GM19397 (cell line): ENCODE data around the gene RYR2.

Experiments used
- ATAC-seq: cut with Tn5 transposase; IDR thresholded peaks from one replicate; pipeline ENCODE4 v1.9.1; 2021; ENCODE audit warnings: mild to moderate bottlenecking, moderate library complexity; ENCODE audit not compliant: unreplicated experiment

The RYR2 gene

GRCh38 chr1:237187842-237188241 lies 145.9 kb downstream of the RYR2 start:
- ATAC-seq: no peak

- no peak for ATAC-seq
These were observed 149.4 kb downstream of the RYR2 start for GRCh38 chr1:237191403-237191802.

- ATAC-seq: no peak
These were observed 155.8 kb downstream of the RYR2 start for GRCh38 chr1:237197470-237198425.

- ATAC-seq: no peak
These were observed 157.0 kb downstream of the RYR2 start for GRCh38 chr1:237199026-237199425.

- ATAC-seq: no peak
These were observed 159.2 kb downstream of the RYR2 start for GRCh38 chr1:237201155-237201554.

GRCh38 chr1:237204841-237205240 lies 162.9 kb downstream of the RYR2 start:
- no peak for ATAC-seq

GRCh38 chr1:237205400-237206064 lies 163.5 kb downstream of the RYR2 start:
- ATAC-seq: no peak

GRCh38 chr1:237206065-237206414 lies 164.1 kb downstream of the RYR2 start:
- no peak for ATAC-seq

- no peak for ATAC-seq
These were observed 169.0 kb downstream of the RYR2 start for GRCh38 chr1:237211031-237211430.

- ATAC-seq: no peak
These were observed 169.6 kb downstream of the RYR2 start for GRCh38 chr1:237211540-237211939.

- ATAC-seq: no peak
These were observed 178.0 kb downstream of the RYR2 start for GRCh38 chr1:237219751-237220642.

GRCh38 chr1:237223419-237223818 lies 181.4 kb downstream of the RYR2 start:
- ATAC-seq: no peak

- ATAC-seq: no peak
These were observed 184.4 kb downstream of the RYR2 start for GRCh38 chr1:237226177-237226944.

- ATAC-seq: no peak
These were observed 185.5 kb downstream of the RYR2 start for GRCh38 chr1:237227476-237227875.

GRCh38 chr1:237228421-237228820 lies 186.4 kb downstream of the RYR2 start:
- ATAC-seq: no peak

GRCh38 chr1:237229333-237229732 lies 187.3 kb downstream of the RYR2 start:
- no peak for ATAC-seq

GRCh38 chr1:237232501-237232900 lies 190.5 kb downstream of the RYR2 start:
- ATAC-seq: no peak

GRCh38 chr1:237235091-237235490 lies 193.1 kb downstream of the RYR2 start:
- ATAC-seq: no peak

- no peak for ATAC-seq
These were observed 195.7 kb downstream of the RYR2 start for GRCh38 chr1:237237721-237238120.

- no peak for ATAC-seq
These were observed 197.3 kb downstream of the RYR2 start for GRCh38 chr1:237239248-237239647.
